GM21786 (cell line): Measurements from ENCODE around the gene ARL10.

Source experiments
- ATAC-seq: cut with Tn5 transposase; IDR thresholded peaks from one replicate; pipeline ENCODE4 v1.9.1; 2021; ENCODE audit not compliant: unreplicated experiment

The ARL10 gene

GRCh38 chr5:176365351-176366231 is at the start of gene ARL10:
ARL10 (plus strand) TSS chr5:176365487; CDS start chr5:176365564, 77 bp downstream.
- no peak for ATAC-seq

DNA sequence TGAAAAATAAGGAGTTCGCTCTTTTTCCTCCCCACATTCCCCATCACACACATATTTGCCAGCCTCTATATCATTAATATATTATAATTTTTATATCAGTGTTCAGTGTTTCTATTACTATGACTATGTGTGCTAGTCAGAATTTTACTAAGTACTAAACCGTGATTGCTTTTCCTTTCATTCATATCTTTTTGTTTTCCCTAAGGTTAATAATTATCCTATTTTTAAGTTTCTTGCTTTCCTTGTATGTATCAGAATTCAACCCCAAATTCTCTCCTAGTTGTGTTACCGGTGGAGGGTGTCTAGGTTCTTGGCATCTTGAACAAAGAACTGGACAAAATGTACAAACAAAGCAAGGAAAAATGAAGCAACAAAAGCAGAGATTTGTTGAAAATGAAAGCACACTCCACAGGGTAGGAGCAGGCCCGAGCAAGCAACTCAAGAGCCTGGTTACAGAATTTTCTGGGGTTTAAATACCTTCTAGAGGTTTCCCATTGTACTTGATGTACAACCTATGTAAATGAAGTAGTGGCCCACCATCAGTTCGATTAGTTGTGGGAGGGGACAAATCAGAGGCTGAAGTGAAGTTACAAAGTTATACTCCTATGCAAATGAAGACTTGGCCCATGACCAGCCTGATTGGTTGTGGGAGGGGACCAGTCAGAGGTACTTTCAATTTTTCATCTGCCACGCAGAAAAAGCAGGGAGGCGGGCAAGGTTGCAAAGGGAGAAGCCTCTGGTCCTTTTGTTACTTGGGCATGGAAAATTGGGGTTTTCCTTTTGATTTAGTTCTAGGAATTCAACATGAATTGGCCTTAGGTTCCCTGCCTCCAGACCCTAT is 47.5 kb upstream of the ARL10 start:
- ATAC-seq: no peak

DNA sequence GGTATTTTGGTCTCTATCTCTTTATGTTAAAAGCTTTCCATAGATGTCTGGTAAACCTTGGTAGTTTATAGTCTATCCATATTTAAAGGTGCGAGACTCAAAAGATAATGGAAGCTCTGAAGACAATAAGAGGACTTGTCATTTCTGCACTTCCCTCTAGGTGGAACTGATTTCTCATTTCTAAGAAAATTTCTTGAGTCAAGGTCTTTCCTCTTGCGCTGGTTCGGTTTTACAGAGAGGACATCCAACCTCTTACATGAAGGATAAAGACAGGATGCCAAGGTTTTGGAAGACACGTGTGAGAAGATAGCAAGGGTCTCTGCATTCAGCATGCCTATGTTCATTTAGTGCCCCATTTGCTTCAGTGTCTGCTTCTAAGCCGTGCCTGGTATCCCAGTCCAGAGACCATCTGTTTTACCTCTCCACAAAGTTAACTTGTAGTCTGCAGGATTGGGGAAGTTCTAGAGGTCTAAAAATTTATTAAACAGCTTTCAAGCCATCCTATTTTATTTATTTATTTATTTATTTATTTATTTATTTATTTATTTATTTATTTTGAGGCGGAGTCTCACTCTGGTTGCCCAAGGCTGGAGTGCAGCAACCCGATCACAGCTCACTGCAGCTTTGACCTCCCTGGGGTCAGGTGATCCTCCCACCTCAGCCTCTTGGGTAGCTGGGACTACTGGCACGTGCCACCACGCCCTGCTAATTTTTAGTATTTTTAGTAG is 45.3 kb upstream of the ARL10 start:
- no peak for ATAC-seq

GRCh38 chr5:176320577-176320976 is 44.7 kb upstream of the ARL10 start:
- no peak for ATAC-seq

DNA sequence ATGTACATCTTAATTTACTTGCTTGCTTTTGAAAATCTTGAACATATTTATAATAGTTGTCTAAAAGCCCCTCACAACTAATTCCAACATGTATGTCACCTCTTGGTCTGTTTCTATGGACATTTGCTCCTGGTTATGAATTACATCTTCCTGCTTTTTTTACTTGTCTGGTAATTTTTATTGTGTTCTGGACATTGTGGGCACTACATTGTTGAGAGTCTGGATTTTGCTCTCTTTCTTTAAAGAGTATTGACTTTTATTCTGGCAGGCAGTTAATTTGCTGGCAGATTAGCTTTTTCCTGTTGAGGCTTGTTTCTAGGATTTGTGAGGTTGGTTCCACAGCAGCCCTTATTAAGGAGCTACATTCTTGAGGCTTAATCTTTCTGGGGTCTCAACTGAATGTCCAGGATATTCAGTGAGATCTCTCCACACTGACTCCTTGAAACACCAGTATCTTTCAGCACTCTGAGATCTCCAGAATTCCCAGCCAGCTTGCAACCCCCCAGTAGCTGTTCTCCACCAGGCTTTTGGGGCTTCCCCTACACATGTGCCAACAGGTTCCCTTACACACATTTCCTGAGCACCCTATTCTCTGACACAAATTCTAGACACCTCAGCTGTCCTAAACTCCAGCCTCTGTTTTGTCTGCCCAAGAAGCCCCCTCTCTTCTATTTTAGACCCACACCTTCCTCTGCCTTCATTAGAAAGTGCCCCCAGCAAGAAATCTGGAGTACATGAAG is 31.1 kb upstream of the ARL10 start:
- ATAC-seq: no peak

- no peak for ATAC-seq
Observed at GRCh38 chr5:176337913-176338312, 27.4 kb upstream of the ARL10 start.

DNA sequence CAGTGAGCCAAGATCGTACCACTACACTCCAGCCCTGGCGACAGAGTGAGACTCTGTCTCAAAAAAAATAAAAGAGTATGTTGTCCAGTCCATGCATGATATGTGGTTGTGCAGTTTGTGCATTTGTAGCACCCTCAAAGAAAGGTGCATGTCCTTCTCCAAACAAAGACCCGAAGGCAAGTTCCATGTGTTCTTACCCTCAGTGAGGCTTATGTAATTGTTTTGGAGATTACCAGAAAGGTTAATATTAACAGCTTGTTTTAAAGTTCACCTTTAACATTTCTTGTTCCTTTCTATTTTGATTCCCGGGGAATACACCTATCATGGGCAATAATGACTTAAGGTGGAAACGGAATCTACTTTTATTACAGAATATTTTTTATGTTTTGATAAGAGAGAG is 26.0 kb upstream of the ARL10 start:
- ATAC-seq: no peak

GRCh38 chr5:176341325-176342157 is 23.7 kb upstream of the ARL10 start:
- no peak for ATAC-seq

GRCh38 chr5:176342158-176342483 is 23.2 kb upstream of the ARL10 start:
- ATAC-seq: no peak

- no peak for ATAC-seq
Observed at GRCh38 chr5:176342766-176343458, 22.4 kb upstream of the ARL10 start.

GRCh38 chr5:176350416-176350815 is 14.9 kb upstream of the ARL10 start:
- ATAC-seq: no peak

DNA sequence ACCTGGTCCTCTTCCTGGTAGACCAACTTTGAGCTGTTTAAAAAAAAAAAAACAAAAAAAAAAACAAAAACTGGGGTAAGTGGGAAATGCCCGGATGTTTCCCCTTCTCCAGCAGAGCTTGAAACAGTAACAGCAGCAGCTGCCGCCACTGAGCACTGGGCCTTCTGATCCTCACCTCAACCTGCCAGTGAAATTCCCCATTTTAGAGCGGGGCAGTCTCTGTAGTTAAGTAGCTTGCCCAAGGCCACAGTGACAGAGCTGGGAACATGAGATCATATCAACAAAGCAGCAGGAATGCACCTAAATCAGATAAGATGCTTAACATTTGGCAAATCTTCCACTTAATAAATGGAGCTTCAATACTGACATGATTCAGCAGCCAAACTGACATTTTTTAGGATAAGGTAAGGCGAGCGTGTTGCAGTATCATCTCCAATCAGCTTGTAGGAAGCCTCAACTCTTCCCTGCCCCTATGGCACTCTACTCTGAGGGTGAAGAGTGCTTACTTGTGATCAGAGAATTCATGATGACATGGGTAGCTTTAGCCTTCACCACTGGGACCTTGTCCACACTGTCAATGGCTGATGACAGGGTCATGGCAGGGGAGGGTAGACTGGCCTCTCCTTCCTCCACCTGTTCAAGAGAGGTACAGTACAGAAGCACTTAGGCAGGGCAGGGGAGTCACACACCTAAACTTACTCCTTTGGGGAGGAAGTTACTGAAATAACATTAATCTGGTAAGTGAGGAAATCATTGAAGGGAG is 13.0 kb upstream of the ARL10 start:
- no peak for ATAC-seq

GRCh38 chr5:176353533-176353932 is 11.8 kb upstream of the ARL10 start:
- no peak for ATAC-seq

GRCh38 chr5:176355400-176356178 is 9.7 kb upstream of the ARL10 start:
- ATAC-seq: no peak

- no peak for ATAC-seq
Observed at GRCh38 chr5:176356179-176356566, 9.1 kb upstream of the ARL10 start.

DNA sequence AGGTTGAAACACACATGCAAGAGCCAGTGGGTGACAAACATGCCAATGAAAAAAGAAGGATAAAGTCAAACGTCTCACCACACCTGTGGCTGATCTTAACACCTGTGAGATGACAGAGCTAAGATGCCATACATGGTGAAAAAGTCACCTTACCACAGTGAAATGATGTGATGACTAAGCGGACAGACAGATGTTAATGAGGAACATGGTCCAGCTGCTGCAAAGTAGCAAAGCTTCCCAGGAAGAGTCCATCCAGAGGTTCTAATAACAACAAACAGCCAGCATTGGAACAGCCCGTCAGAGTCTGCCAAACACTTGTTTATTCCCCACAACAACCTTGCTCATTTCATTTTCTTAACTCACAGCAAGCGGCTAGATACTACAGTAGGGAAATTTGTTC is 5.6 kb upstream of the ARL10 start:
- ATAC-seq: no peak

GRCh38 chr5:176360894-176361436 is 4.3 kb upstream of the ARL10 start:
- ATAC-seq: no peak
